IMR-90 (cell line): ENCODE data around the gene PCDHGC5. TPM values are rescaled to one million over a fixed set of nuclear protein-coding genes. Genes with fewer than 3 reads are reported as not detected.

ENCODE experiments used
- ATAC-seq: fragments of 200-7000 bp; cut with Tn5 transposase; 2 replicates; pipeline ENCODE4 v1.9.1; 2020; ENCODE audit warnings: low read depth, mild to moderate bottlenecking, moderate library complexity
- BruUV-seq: library from RNA; stranded (reverse); fragments of 400-500 nt; replicated peaks from 2 replicates; lab custom pipeline; 2021; lab: Mats Ljungman, UMichigan
- CTCF ChIA-PET: fragments of 300-600 bp; formaldehyde crosslinking; extraction: SDS; loops from one replicate; lab custom pipeline; 2021; ENCODE audit warnings: antibody characterized with exemption; lab: Yijun Ruan, JAX
- POLR2A ChIA-PET: fragments of 300-600 bp; sonication (Branson Sonifier 250); formaldehyde crosslinking; loops from one replicate; lab custom pipeline; 2022; ENCODE audit warnings: antibody characterized with exemption; ENCODE audit not compliant: unreplicated experiment; lab: Charles Lee
- DNase-seq: peaks from one replicate; pipeline ENCODE4 v3.0.0; 2013
- H2AFZ ChIP-seq: replicated peaks from 2 replicates; pipeline ENCODE3; 2013; ENCODE audit warnings: low read length, mild to moderate bottlenecking; ENCODE audit not compliant: poor library complexity
- H2AK5ac ChIP-seq: 2 replicates; pipeline ENCODE4 v1.6.1; 2013; ENCODE audit warnings: low read depth, low read length, inconsistent platforms
- H2AK9ac ChIP-seq: replicated peaks from 2 replicates; pipeline ENCODE3; 2013; ENCODE audit warnings: mild to moderate bottlenecking, low read depth, low read length, moderate library complexity; ENCODE audit not compliant: poor library complexity
- H2BK120ac ChIP-seq: 2 replicates; pipeline ENCODE4 v1.6.1; 2013; ENCODE audit warnings: low read depth, low read length, inconsistent platforms
- H2BK15ac ChIP-seq: 3 replicates; pipeline ENCODE4 v1.6.1; 2013; ENCODE audit warnings: low read depth, low read length, inconsistent platforms
- H2BK20ac ChIP-seq: 2 replicates; pipeline ENCODE4 v1.6.1; 2013; ENCODE audit warnings: low read depth, mild to moderate bottlenecking, inconsistent platforms, low read length, moderate library complexity
- H2BK5ac ChIP-seq: 2 replicates; pipeline ENCODE4 v1.6.1; 2013; ENCODE audit warnings: mild to moderate bottlenecking, low read depth, low read length, inconsistent platforms; ENCODE audit not compliant: poor library complexity, severe bottlenecking
- H3K14ac ChIP-seq: replicated peaks from 2 replicates; pipeline ENCODE4 v1.6.1; 2013; ENCODE audit warnings: low read depth, low read length, inconsistent platforms
- H3K18ac ChIP-seq: 2 replicates; pipeline ENCODE4 v1.6.1; 2013; ENCODE audit warnings: low read depth, low read length, control low read depth
- H3K23ac ChIP-seq: 2 replicates; pipeline ENCODE4 v1.6.1; 2013; ENCODE audit warnings: low read depth, low read length, inconsistent platforms
- H3K27ac ChIP-seq: 2 replicates; pipeline ENCODE4 v1.5.1; 2013; ENCODE audit warnings: mild to moderate bottlenecking, control low read depth, low read length; ENCODE audit not compliant: insufficient read depth
- H3K27me3 ChIP-seq: 2 replicates; pipeline ENCODE4 v1.6.1; 2013; ENCODE audit warnings: low read length; ENCODE audit not compliant: control insufficient read depth, insufficient read depth
- H3K36me3 ChIP-seq: 2 replicates; pipeline ENCODE4 v1.6.1; 2013; ENCODE audit warnings: low read length, mixed read lengths; ENCODE audit not compliant: control insufficient read depth, insufficient read depth
- H3K4ac ChIP-seq: 2 replicates; pipeline ENCODE4 v1.6.1; 2013; ENCODE audit warnings: low read depth, low read length, inconsistent platforms
- H3K4me1 ChIP-seq: 2 replicates; pipeline ENCODE4 v1.6.1; 2013; ENCODE audit warnings: low read length, mixed read lengths; ENCODE audit not compliant: control insufficient read depth, insufficient read depth
- H3K4me2 ChIP-seq: 2 replicates; pipeline ENCODE4 v1.6.1; 2013; ENCODE audit warnings: low read depth, mild to moderate bottlenecking, control low read depth, low read length, moderate library complexity
- H3K4me3 ChIP-seq: 2 replicates; pipeline ENCODE4 v1.5.1; 2013; ENCODE audit warnings: low read depth, mild to moderate bottlenecking, control low read depth, low read length, moderate library complexity; ENCODE audit not compliant: insufficient read depth
- H3K56ac ChIP-seq: 2 replicates; pipeline ENCODE4 v1.6.1; 2013; ENCODE audit warnings: low read length, inconsistent platforms; ENCODE audit not compliant: insufficient read depth; ENCODE audit errors: extremely low read depth
- H3K79me1 ChIP-seq, 2 experiments: 2 replicates each; pipeline ENCODE4 v1.6.1; 2013; ENCODE audit warnings: low read length in 2 of 2, inconsistent platforms in 1 of 2, low read depth in 1 of 2
- H3K9ac ChIP-seq: 2 replicates; pipeline ENCODE4 v1.6.1; 2013; ENCODE audit warnings: low read depth, low read length, control low read depth
- H3K9me1 ChIP-seq: 2 replicates; pipeline ENCODE4 v1.6.1; 2013; ENCODE audit warnings: low read length, inconsistent platforms; ENCODE audit not compliant: insufficient read depth
- H3K9me3 ChIP-seq: 2 replicates; pipeline ENCODE4 v1.6.1; 2013; ENCODE audit warnings: low read length; ENCODE audit not compliant: control insufficient read depth, insufficient read depth
- H4K20me1 ChIP-seq: 2 replicates; pipeline ENCODE4 v1.6.1; 2013; ENCODE audit warnings: low read length, inconsistent platforms; ENCODE audit not compliant: insufficient read depth
- H4K5ac ChIP-seq: 2 replicates; pipeline ENCODE4 v1.6.1; 2013; ENCODE audit warnings: mild to moderate bottlenecking, low read depth, low read length, control low read depth
- H4K8ac ChIP-seq, 2 experiments: 2 replicates each; pipeline ENCODE4 v1.6.1; 2013; ENCODE audit warnings: low read depth in 2 of 2, low read length in 2 of 2, control low read depth in 1 of 2, inconsistent platforms in 1 of 2
- H4K91ac ChIP-seq: 2 replicates; pipeline ENCODE4 v1.6.1; 2013; ENCODE audit warnings: low read depth, low read length, inconsistent platforms; ENCODE audit not compliant: insufficient read depth
- BHLHE40 ChIP-seq: fragments of 150-350 bp; IDR thresholded peaks from 2 replicates; pipeline ENCODE4 v1.6.1; 2016; ENCODE audit warnings: mild to moderate bottlenecking, low read depth, low read length
- CEBPB ChIP-seq: IDR thresholded peaks from 2 replicates; pipeline ENCODE4 v1.6.1; 2012; ENCODE audit warnings: low read depth, low read length, improper control_type of control experiment
- CHD1 ChIP-seq: IDR thresholded peaks from 2 replicates; pipeline ENCODE4 v1.6.1; 2012; ENCODE audit warnings: low read depth, low read length, improper control_type of control experiment
- CTCF ChIP-seq: conservative IDR thresholded peaks from 2 replicates; pipeline ENCODE4 v1.5.1; 2012; ENCODE audit warnings: mild to moderate bottlenecking, low read depth, low read length, improper control_type of control experiment
- FOS ChIP-seq: fragments of 150-350 bp; IDR thresholded peaks from 2 replicates; pipeline ENCODE4 v1.6.1; 2016; ENCODE audit warnings: low read depth, low read length
- MAFK ChIP-seq: IDR thresholded peaks from 2 replicates; pipeline ENCODE4 v1.6.1; 2012; ENCODE audit warnings: low read depth, low read length, improper control_type of control experiment
- MAZ ChIP-seq: IDR thresholded peaks from 2 replicates; pipeline ENCODE4 v1.6.1; 2012; ENCODE audit warnings: low read depth, mild to moderate bottlenecking, low read length, improper control_type of control experiment, moderate library complexity, borderline replicate concordance
- MXI1 ChIP-seq: IDR thresholded peaks from 2 replicates; pipeline ENCODE4 v1.6.1; 2012; ENCODE audit warnings: low read depth, mild to moderate bottlenecking, low read length, moderate library complexity, borderline replicate concordance
- NFE2L2 ChIP-seq: fragments of 150-350 bp; IDR thresholded peaks from 2 replicates; pipeline ENCODE4 v1.6.1; 2016; ENCODE audit warnings: low read depth, mild to moderate bottlenecking, low read length
- POLR2A ChIP-seq: IDR thresholded peaks from 2 replicates; pipeline ENCODE4 v1.6.1; 2012; ENCODE audit warnings: mild to moderate bottlenecking, low read depth, low read length
- RAD21 ChIP-seq: IDR thresholded peaks from 2 replicates; pipeline ENCODE4 v1.6.1; 2012; ENCODE audit warnings: low read length, improper control_type of control experiment
- RCOR1 ChIP-seq: IDR thresholded peaks from 2 replicates; pipeline ENCODE4 v1.6.1; 2012; ENCODE audit warnings: mild to moderate bottlenecking, low read length, improper control_type of control experiment; ENCODE audit not compliant: insufficient replicate concordance
- RFX5 ChIP-seq: IDR thresholded peaks from 2 replicates; pipeline ENCODE4 v1.8.0; 2012; ENCODE audit warnings: low read depth, mild to moderate bottlenecking, low read length, moderate library complexity
- SMC3 ChIP-seq: fragments of 150-350 bp; IDR thresholded peaks from 2 replicates; pipeline ENCODE4 v1.6.1; 2016; ENCODE audit warnings: low read depth, mild to moderate bottlenecking, antibody characterized with exemption, low read length, moderate library complexity
- USF2 ChIP-seq: fragments of 150-350 bp; IDR thresholded peaks from 2 replicates; pipeline ENCODE4 v1.6.1; 2017; ENCODE audit warnings: mild to moderate bottlenecking, antibody characterized with exemption, low read length, low read depth
- WGBS, 2 experiments: methylation state at CpG; one replicate each; pipeline versions ENCODE4 v1.1.5 to v1.1.7; 2013; ENCODE audit warnings: missing lambda C conversion rate in 2 of 2; ENCODE audit not compliant: insufficient read length in 1 of 2; ENCODE audit errors: extremely low coverage in 2 of 2; 5-methylcytosine and 5-hydroxymethylcytosine counted together
- dilution Hi-C: fragments of 300-500 bp; cut with HindIII; formaldehyde crosslinking; loops from one replicate; pipeline ENCODE4 v1.14.3; 2018; ENCODE audit warnings: low sequenced_read_pairs; ENCODE audit not compliant: unreplicated experiment
- in situ Hi-C: fragments of 300-500 bp; cut with MboI; formaldehyde crosslinking; loops from 3 replicates; pipeline ENCODE4 v1.14.3; 2019; ENCODE audit warnings: low sequenced_read_pairs, inconsistent platforms, mixed read lengths
- intact Hi-C: fragments of 100-400 bp; cut with micrococcal nuclease; formaldehyde crosslinking; loops from 2 replicates; pipeline ENCODE4 v1.10.0; 2022
- polyA plus RNA-seq, 3 experiments: library from polyadenylated mRNA; depleted of rRNA; stranded (reverse); fragments of >200 nt; gene quantifications; 2 replicates each; pipeline ENCODE4 v1.2.3, GENCODE V29; 2012; ENCODE audit warnings: low replicate concordance in 1 of 3
- total RNA-seq: library from RNA; depleted of rRNA; stranded (reverse); fragments of >200 nt; gene quantifications from 2 replicates; pipeline ENCODE4 v1.2.3, GENCODE V29; 2012
- TF ChIP-seq, protein P1 (sequence below): fragments of 150-350 bp; IDR thresholded peaks from 2 replicates; pipeline ENCODE4 v1.6.1; 2016; ENCODE audit warnings: low read depth, mild to moderate bottlenecking, low read length, moderate library complexity, borderline replicate concordance

PCDHGC5 gene
- total and polyA plus RNA-seq, 2 of the 4 experiments (the other 2 are of a cell fraction) = 2.9 to 3.8 TPM

DNA sequence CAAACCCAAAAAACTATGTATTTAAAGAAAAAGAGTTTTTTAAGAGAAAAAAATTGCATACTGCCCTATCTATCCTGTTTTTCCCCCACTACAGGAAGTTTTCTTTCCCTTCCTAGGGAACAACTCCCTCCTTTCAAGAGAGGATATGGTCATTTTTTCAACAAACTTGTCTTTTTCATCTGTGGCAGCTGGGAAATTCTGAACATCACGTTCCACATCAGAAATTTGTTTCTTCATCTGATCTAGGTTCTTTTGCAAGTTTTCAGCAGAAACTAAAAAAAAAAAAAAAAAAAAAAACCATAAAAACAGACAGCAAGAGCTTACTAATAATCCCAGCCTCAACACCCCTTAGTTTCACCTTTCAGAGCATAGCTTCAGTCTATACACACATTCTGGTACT, 38.5 kb downstream of the PCDHGC5 start:
- no peak overlapping the region for H4K5ac ChIP-seq
- H2AK9ac ChIP-seq = no peak overlapping the region
- H2BK15ac ChIP-seq = no peak overlapping the region
- no peak overlapping the region for H3K4ac ChIP-seq
- no peak overlapping the region for H3K56ac ChIP-seq
- BruUV-seq = no TSS peak
- dilution Hi-C loops = no loop called here
- no peaks in the 10 kb centered on the region for H4K20me1 ChIP-seq
- H3K14ac ChIP-seq = no peak overlapping the region
- H2BK20ac ChIP-seq = no peak overlapping the region
- H3K27me3 ChIP-seq = no peaks in the 10 kb centered on the region
- POLR2A ChIA-PET = interaction anchor here (1.7 kb wide), 1 partner anchor 30 kb away, joined by 10 read pairs; no protein-coding TSS in a partner anchor
- H3K9me3 ChIP-seq = no peaks in the 10 kb centered on the region
- TF ChIP-seq MAFK = no peak
- TF ChIP-seq RCOR1 = no peak
- no peak for TF ChIP-seq BHLHE40
- no peak for TF ChIP-seq FOS
- TF ChIP-seq RFX5 = no peak
- TF ChIP-seq, protein P1, sequence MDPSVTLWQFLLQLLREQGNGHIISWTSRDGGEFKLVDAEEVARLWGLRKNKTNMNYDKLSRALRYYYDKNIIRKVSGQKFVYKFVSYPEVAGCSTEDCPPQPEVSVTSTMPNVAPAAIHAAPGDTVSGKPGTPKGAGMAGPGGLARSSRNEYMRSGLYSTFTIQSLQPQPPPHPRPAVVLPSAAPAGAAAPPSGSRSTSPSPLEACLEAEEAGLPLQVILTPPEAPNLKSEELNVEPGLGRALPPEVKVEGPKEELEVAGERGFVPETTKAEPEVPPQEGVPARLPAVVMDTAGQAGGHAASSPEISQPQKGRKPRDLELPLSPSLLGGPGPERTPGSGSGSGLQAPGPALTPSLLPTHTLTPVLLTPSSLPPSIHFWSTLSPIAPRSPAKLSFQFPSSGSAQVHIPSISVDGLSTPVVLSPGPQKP = no peak
- TF ChIP-seq CEBPB = no peak
- no peak for TF ChIP-seq POLR2A
- no peak for TF ChIP-seq CHD1
- TF ChIP-seq USF2 = no peak
- no peak for TF ChIP-seq CTCF
- TF ChIP-seq NFE2L2 = no peak
- no peak for TF ChIP-seq SMC3
- no peak for TF ChIP-seq RAD21
- no peak for TF ChIP-seq MAZ
- no peak for TF ChIP-seq MXI1
- no peak overlapping the region for H3K9ac ChIP-seq
- H2BK120ac ChIP-seq = no peak overlapping the region
- no peak overlapping the region for H4K91ac ChIP-seq
- CTCF ChIA-PET = interaction anchor here (0.6 to 1.9 kb wide), 3 partner anchors 16 to 115 kb away, joined by 3 to 8 read pairs (median 5); partner anchors contain the start of gene PCDHGA10
- H3K79me1 ChIP-seq = peaks cover 0 to 27% of the 10 kb centered on the region in 2 experiments; a peak in 3 of 4 replicates
- H3K4me1 ChIP-seq = peaks cover 30% of the 10 kb centered on the region
- H2BK5ac ChIP-seq = no peak overlapping the region
- no peak overlapping the region for H4K8ac ChIP-seq
- H3K4me3 ChIP-seq = no peak overlapping the region
- no peak overlapping the region for H2AK5ac ChIP-seq
- H3K36me3 ChIP-seq = no peaks in the 10 kb centered on the region; the same call in none of the 2 replicates
- no peak overlapping the region for H2AFZ ChIP-seq
- DNase-seq = no peak
- H3K23ac ChIP-seq = no peak overlapping the region
- peak overlapping the region; percentile 32; the same call in 1 of the 2 replicates for H3K27ac ChIP-seq
- intact Hi-C loops = no loop called here
- no peak overlapping the region for H3K4me2 ChIP-seq
- ATAC-seq = no peak
- H3K18ac ChIP-seq = no peak overlapping the region
- WGBS, 2 experiments = no CpG with 5 or more reads among the region's 1 CpG
- peaks cover 8% of the 10 kb centered on the region for H3K9me1 ChIP-seq
- in situ Hi-C loops = no loop called here
